Upper lobe of left lung (tissue), 6 donors: ENCODE data around the gene MCOLN2. TPM values are rescaled to one million over a fixed set of nuclear protein-coding genes. Genes with fewer than 3 reads are reported as not detected.

Experiments used
- ATAC-seq, 2 donors: fragments of 200-7000 bp; cut with Tn5 transposase; one replicate each; pipeline ENCODE4 v1.9.1; 2022; ENCODE audit warnings: mild to moderate bottlenecking in 2 of 2, moderate library complexity in 2 of 2; ENCODE audit not compliant: low FRiP score in 2 of 2
- DNase-seq, 2 donors: peaks; one replicate each; pipeline ENCODE4 v3.0.0-alpha.2; 2019 to 2020
- H3K27ac ChIP-seq, 4 donors: fragments of 200-600 bp; sonication (generic); one replicate each; pipeline ENCODE4 v1.5.1; 2016 to 2019
- H3K27me3 ChIP-seq, 4 donors: fragments of 200-600 bp; sonication (generic); one replicate each; pipeline ENCODE4 v1.5.1; 2017 to 2019
- H3K36me3 ChIP-seq, 4 donors: fragments of 200-600 bp; sonication (generic); one replicate each; pipeline ENCODE4 v1.5.1; 2016 to 2019
- H3K4me1 ChIP-seq, 4 donors: fragments of 200-600 bp; sonication (generic); one replicate each; pipeline ENCODE4 v1.5.1; 2018 to 2019
- H3K4me3 ChIP-seq, 4 donors: fragments of 200-600 bp; sonication (generic); one replicate each; pipeline ENCODE4 v1.5.1; 2017 to 2019; ENCODE audit warnings: mild to moderate bottlenecking in 2 of 4, moderate library complexity in 1 of 4
- H3K9me3 ChIP-seq, 4 donors: fragments of 200-600 bp; sonication (generic); one replicate each; pipeline ENCODE4 v1.5.1; 2018 to 2019
- CTCF ChIP-seq, 6 experiments: fragments of 450-650 bp in 4 of 6; fragments of 200-600 bp in 2 of 6; sonication (generic) in 2 of 6; IDR thresholded peaks; one replicate each; pipeline ENCODE4 v1.5.1; 2016 to 2019; ENCODE audit warnings: antibody characterized with exemption in 6 of 6
- EP300 ChIP-seq, 4 donors: sonication (generic); formaldehyde crosslinking; IDR thresholded peaks; one replicate each; pipeline ENCODE4 v1.5.1; 2017; ENCODE audit warnings: antibody characterized with exemption in 4 of 4, control low read depth in 2 of 4
- POLR2A ChIP-seq, 4 donors: fragments of 450-650 bp; IDR thresholded peaks; one replicate each; pipeline ENCODE4 v1.5.1; 2016 to 2017; ENCODE audit warnings: antibody characterized with exemption in 4 of 4, mild to moderate bottlenecking in 2 of 4
- POLR2AphosphoS5 ChIP-seq, 2 donors: sonication (generic); formaldehyde crosslinking; IDR thresholded peaks; one replicate each; pipeline ENCODE4 v1.5.1; 2017; ENCODE audit warnings: antibody characterized with exemption in 2 of 2
- WGBS, 2 donors: methylation state at CpG; one replicate each; pipeline ENCODE4 v1.1.5; 2017 to 2018; 5-methylcytosine and 5-hydroxymethylcytosine counted together
- total RNA-seq, 6 donors: library from RNA; depleted of rRNA in 4 of 6; stranded (reverse); fragments of >200 nt in 4 of 6; gene quantifications; one replicate each; pipeline versions ENCODE4 v1.1.0 to v1.2.1, GENCODE V29; 2016 to 2021
- donor health status: DM: no; HTN: no; CAD: no; lungs with moderate emphysema.
- donor health status: DM: no; HTN: yes; CAD: no; lungs with severe emphysema.

MCOLN2 gene
- total RNA-seq, 6 donors from 2014 or later: 5.8 to 41.9 (median 7.4) TPM

- Histone ChIP-seq H3K4me3 (no peak overlapping the region), H3K36me3 (no peaks in the 10 kb centered on the region), H3K27ac (no peak overlapping the region), H3K9me3 (no peaks in the 10 kb centered on the region), H3K27me3 (no peaks in the 10 kb centered on the region), H3K4me1 (no peaks in the 10 kb centered on the region)
- no peak for DNase-seq
- WGBS, 2 donors: 72 to 84% methylated on average over 7 of the region's 7 CpGs
- TF ChIP-seq POLR2AphosphoS5 (IDR thresholded peaks at IDR 0.05) (no peak), EP300 (IDR thresholded peaks at IDR 0.05) (no peak), POLR2A (IDR thresholded peaks at IDR 0.05) (no peak), CTCF (IDR thresholded peaks at IDR 0.05) (no peak)
- no peak for ATAC-seq
Measured at GRCh38 chr1:84969489-84970250, 27.2 kb downstream of the MCOLN2 start.

GRCh38 chr1:84968865-84969264 lies 28.0 kb downstream of the MCOLN2 start:
- Histone ChIP-seq H3K4me3 (no peak overlapping the region), H3K27ac (no peak overlapping the region), H3K36me3 (no peaks in the 10 kb centered on the region), H3K4me1 (no peaks in the 10 kb centered on the region), H3K9me3 (no peaks in the 10 kb centered on the region), H3K27me3 (no peaks in the 10 kb centered on the region)
- 98 to 100% methylated on average over 3 of the region's 3 CpGs for WGBS, 2 donors
- DNase-seq (no peak), ATAC-seq (no peak)
- TF ChIP-seq POLR2AphosphoS5 (IDR thresholded peaks at IDR 0.05) (no peak), CTCF (IDR thresholded peaks at IDR 0.05) (no peak), POLR2A (IDR thresholded peaks at IDR 0.05) (no peak), EP300 (IDR thresholded peaks at IDR 0.05) (no peak)

GRCh38 chr1:84968101-84968500 lies 28.8 kb downstream of the MCOLN2 start:
- no peaks in the 10 kb centered on the region for H3K9me3 ChIP-seq
- no peak overlapping the region for H3K27ac ChIP-seq
- TF ChIP-seq POLR2A (IDR thresholded peaks at IDR 0.05) (no peak), POLR2AphosphoS5 (IDR thresholded peaks at IDR 0.05) (no peak), CTCF (IDR thresholded peaks at IDR 0.05) (no peak), EP300 (IDR thresholded peaks at IDR 0.05) (no peak)
- no peak overlapping the region for H3K4me3 ChIP-seq
- DNase-seq: no peak
- no peaks in the 10 kb centered on the region for H3K27me3 ChIP-seq
- H3K36me3 ChIP-seq: no peaks in the 10 kb centered on the region
- ATAC-seq: no peak
- no peaks in the 10 kb centered on the region for H3K4me1 ChIP-seq
- 83 to 91% methylated on average over 1 of the region's 1 CpG for WGBS, 2 donors

- no peaks in the 10 kb centered on the region for H3K27me3 ChIP-seq
- no peaks in the 10 kb centered on the region for H3K36me3 ChIP-seq
- H3K4me3 ChIP-seq: no peak overlapping the region
- 80 to 100% methylated on average over 1 of the region's 1 CpG for WGBS, 2 donors
- H3K27ac ChIP-seq: no peak overlapping the region
- no peaks in the 10 kb centered on the region for H3K4me1 ChIP-seq
- DNase-seq: no peak
- no peaks in the 10 kb centered on the region for H3K9me3 ChIP-seq
- TF ChIP-seq CTCF (IDR thresholded peaks at IDR 0.05) (no peak), POLR2A (IDR thresholded peaks at IDR 0.05) (no peak), EP300 (IDR thresholded peaks at IDR 0.05) (no peak), POLR2AphosphoS5 (IDR thresholded peaks at IDR 0.05) (no peak)
- no peak for ATAC-seq
Measured at GRCh38 chr1:84967666-84968065, 29.2 kb downstream of the MCOLN2 start.

GRCh38 chr1:84963021-84963420 lies 33.9 kb downstream of the MCOLN2 start:
- no peak for DNase-seq
- no peak overlapping the region for H3K27ac ChIP-seq
- H3K9me3 ChIP-seq: no peaks in the 10 kb centered on the region
- H3K27me3 ChIP-seq: no peaks in the 10 kb centered on the region
- ATAC-seq: no peak
- no peaks in the 10 kb centered on the region for H3K36me3 ChIP-seq
- no peak overlapping the region for H3K4me3 ChIP-seq
- TF ChIP-seq POLR2A (IDR thresholded peaks at IDR 0.05): no peak
- no peak for TF ChIP-seq CTCF (IDR thresholded peaks at IDR 0.05)
- no peak for TF ChIP-seq EP300 (IDR thresholded peaks at IDR 0.05)
- no peak for TF ChIP-seq POLR2AphosphoS5 (IDR thresholded peaks at IDR 0.05)
- H3K4me1 ChIP-seq: peaks cover 0 to 14% (median 0%) of the 10 kb centered on the region in 4 donors
